OCI-LY7 (cell line): ENCODE results near the gene ATL2.

ENCODE experiments used
- CTCF ChIP-seq: fragments of 200-600 bp; sonication (generic); conservative IDR thresholded peaks from 2 replicates; pipeline ENCODE4 v1.5.1; 2014; ENCODE audit warnings: mild to moderate bottlenecking, antibody characterized with exemption, low read length, moderate library complexity, mixed read lengths
- EZH2phosphoT487 ChIP-seq: fragments of 200-600 bp; sonication (generic); IDR thresholded peaks from 2 replicates; pipeline ENCODE4 v1.6.1; 2018; ENCODE audit warnings: low read depth, borderline replicate concordance, mild to moderate bottlenecking, mixed run types, antibody characterized with exemption, low read length, moderate library complexity, mixed read lengths

- TF ChIP-seq CTCF (no peak), EZH2phosphoT487 (no peak)
Measured at GRCh38 chr2:38259311-38259710, 117.8 kb downstream of the ATL2 start.
